ENCODE results near the gene PIPOX.

The PIPOX gene

GRCh38 chr17:29096094-29096493 lies 53.2 kb downstream of the PIPOX start:
- no peaks in the 10 kb centered on the region; the same call in 1 of the 2 replicates for H3K4me1 ChIP-seq (ENCODE audit: insufficient read depth, low read length)
- peaks cover 7% of the 10 kb centered on the region; the same call in 1 of the 2 replicates for H3K36me3 ChIP-seq (ENCODE audit: insufficient read depth, low read length)
- no peak overlapping the region for H3K9ac ChIP-seq (ENCODE audit: low read depth, low read length)
- H3K9me3 ChIP-seq (ENCODE audit: control insufficient read depth, insufficient read depth, low read length) = no peaks in the 10 kb centered on the region

- H3K36me3 ChIP-seq (ENCODE audit: insufficient read depth, low read length) = peaks cover 7% of the 10 kb centered on the region; the same call in 1 of the 2 replicates
These were observed 56.6 kb downstream of the PIPOX start for GRCh38 chr17:29099527-29099926.

GRCh38 chr17:29100296-29100695 lies 57.4 kb downstream of the PIPOX start:
- Histone ChIP-seq H3K9ac (ENCODE audit: low read depth, low read length) (no peak overlapping the region), H3K4me1 (ENCODE audit: insufficient read depth, low read length) (no peaks in the 10 kb centered on the region; the same call in 1 of the 2 replicates), H3K9me3 (ENCODE audit: control insufficient read depth, insufficient read depth, low read length) (no peaks in the 10 kb centered on the region), H3K36me3 (ENCODE audit: insufficient read depth, low read length) (peaks cover 4% of the 10 kb centered on the region; the same call in 1 of the 2 replicates)

More at GRCh38 chr17:29099527-29099926, 56.6 kb downstream of the PIPOX start:
- Histone ChIP-seq H3K4me1 (ENCODE audit: insufficient read depth, low read length) (no peaks in the 10 kb centered on the region; the same call in 1 of the 2 replicates), H3K9ac (ENCODE audit: low read depth, low read length) (no peak overlapping the region), H3K9me3 (ENCODE audit: control insufficient read depth, insufficient read depth, low read length) (no peaks in the 10 kb centered on the region)

GRCh38 chr17:29102046-29102445 lies 59.1 kb downstream of the PIPOX start:
- H3K36me3 ChIP-seq (ENCODE audit: insufficient read depth, low read length) = peaks cover 4% of the 10 kb centered on the region; the same call in 1 of the 2 replicates
- H3K9ac ChIP-seq (ENCODE audit: low read depth, low read length) = no peak overlapping the region
- no peaks in the 10 kb centered on the region; the same call in 1 of the 2 replicates for H3K4me1 ChIP-seq (ENCODE audit: insufficient read depth, low read length)
- no peaks in the 10 kb centered on the region for H3K9me3 ChIP-seq (ENCODE audit: control insufficient read depth, insufficient read depth, low read length)

GRCh38 chr17:29102741-29103181 lies 59.8 kb downstream of the PIPOX start:
- peaks cover 1% of the 10 kb centered on the region; the same call in 1 of the 2 replicates for H3K36me3 ChIP-seq (ENCODE audit: insufficient read depth, low read length)
- H3K9ac ChIP-seq (ENCODE audit: low read depth, low read length) = no peak overlapping the region
- H3K4me1 ChIP-seq (ENCODE audit: insufficient read depth, low read length) = no peaks in the 10 kb centered on the region; the same call in 1 of the 2 replicates
- no peaks in the 10 kb centered on the region for H3K9me3 ChIP-seq (ENCODE audit: control insufficient read depth, insufficient read depth, low read length)

GRCh38 chr17:29103341-29103740 lies 60.4 kb downstream of the PIPOX start:
- Histone ChIP-seq H3K9me3 (ENCODE audit: control insufficient read depth, insufficient read depth, low read length) (no peaks in the 10 kb centered on the region), H3K36me3 (ENCODE audit: insufficient read depth, low read length) (no peaks in the 10 kb centered on the region), H3K9ac (ENCODE audit: low read depth, low read length) (no peak overlapping the region), H3K4me1 (ENCODE audit: insufficient read depth, low read length) (peaks cover 2% of the 10 kb centered on the region)

All from ES-I3 (cell line).